Lower lobe of right lung (tissue), 2 donors: Measurements from ENCODE around the gene FHOD1. TPM values are rescaled to one million over a fixed set of nuclear protein-coding genes. Genes with fewer than 3 reads are reported as not detected.

Experiments
- ATAC-seq, 2 donors: fragments of 200-7000 bp; cut with Tn5 transposase; one replicate each; pipeline ENCODE4 v1.9.1; 2020 to 2022; ENCODE audit warnings: mild to moderate bottlenecking in 2 of 2, moderate library complexity in 2 of 2
- DNase-seq: peaks from one replicate; pipeline ENCODE4 v3.0.0-alpha.2; 2020
- H3K27ac ChIP-seq: fragments of 200-600 bp; one replicate; pipeline ENCODE4 v1.8.0; 2022
- H3K27me3 ChIP-seq: fragments of 200-600 bp; one replicate; pipeline ENCODE4 v1.8.0; 2022; ENCODE audit warnings: low read depth
- H3K36me3 ChIP-seq: fragments of 200-600 bp; one replicate; pipeline ENCODE4 v1.8.0; 2022; ENCODE audit warnings: mild to moderate bottlenecking
- H3K4me1 ChIP-seq: fragments of 200-600 bp; one replicate; pipeline ENCODE4 v1.8.0; 2022
- H3K4me3 ChIP-seq: fragments of 200-600 bp; one replicate; pipeline ENCODE4 v1.8.0; 2022; ENCODE audit warnings: mild to moderate bottlenecking
- H3K9me3 ChIP-seq: fragments of 200-600 bp; one replicate; pipeline ENCODE4 v1.8.0; 2022
- CTCF ChIP-seq: fragments of 200-600 bp; IDR thresholded peaks from one replicate; pipeline ENCODE4 v1.8.0; 2022; ENCODE audit warnings: antibody characterized with exemption, mild to moderate bottlenecking
- intact Hi-C: fragments of 100-400 bp; cut with DNase I; formaldehyde crosslinking; loops from one replicate; pipeline ENCODE4 v1.11.0; 2022
- total RNA-seq: library from RNA; stranded (reverse); fragmentation: NEBNext Ultra II Directional; extraction: Animal tissue kit (Norgen Biotek cat#: 25700); gene quantifications from one replicate; pipeline ENCODE4 v1.2.1, GENCODE V29; 2021
- donor health status: DM: no; HTN: yes; CAD: no; lungs with severe emphysema.

FHOD1 gene
- total RNA-seq, 1 donor from 2014 or later: 67.7 TPM

DNA sequence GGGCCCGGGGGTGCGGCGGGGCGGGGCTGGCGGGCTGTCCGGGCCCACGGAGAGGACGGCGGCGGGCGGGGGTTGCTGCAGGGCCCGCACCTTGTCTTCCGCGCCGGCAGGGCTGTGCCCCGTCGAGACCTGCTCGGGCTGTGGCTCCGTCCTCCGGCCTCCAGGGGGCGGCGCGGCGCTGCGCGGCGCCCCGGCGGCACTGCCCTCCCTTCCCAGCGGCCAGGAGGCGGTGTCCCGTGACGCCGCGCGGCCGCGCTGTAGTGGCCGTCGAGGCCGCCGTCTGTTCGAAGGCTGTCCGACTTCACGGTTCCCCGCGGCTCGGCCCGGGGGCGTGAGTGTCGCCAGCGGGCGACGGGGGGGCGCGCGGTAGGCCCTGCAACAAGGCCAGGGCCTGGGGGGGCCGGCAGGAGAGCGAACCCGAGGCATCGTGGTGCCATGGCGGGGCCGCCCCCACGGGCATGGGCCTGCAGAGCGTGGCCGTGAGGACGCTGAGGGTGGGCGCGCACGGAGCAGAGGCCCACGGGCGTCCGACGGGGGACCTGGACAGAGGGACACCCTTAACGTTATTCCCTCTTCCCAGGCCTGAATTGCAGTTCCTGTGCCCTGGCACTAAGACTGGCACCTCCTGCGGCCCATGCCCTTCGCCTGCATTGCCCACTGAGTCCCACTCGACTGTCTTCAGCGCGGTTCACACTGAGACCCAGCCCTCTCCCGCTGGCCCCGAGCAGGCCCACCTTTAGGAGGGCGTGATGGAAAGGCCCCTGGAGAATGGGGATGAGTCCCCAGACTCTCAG is 32.2 kb upstream of the FHOD1 start, which contains the start of gene PLEKHG4:
Gene PLEKHG4, plus strand, starts transcription at position 237 of the 794 bp plus-strand sequence. Its CDS starts 513 bp downstream, at position 750.
- ATAC-seq: peak; percentile 97
- intact Hi-C loops: no loop called here

GRCh38 chr16:67278773-67279295 is 31.6 kb upstream of the FHOD1 start:
- ATAC-seq: peak; percentile 48 to 65
- Histone ChIP-seq H3K4me1 (peaks cover 21% of the 10 kb centered on the region), H3K9me3 (no peaks in the 10 kb centered on the region), H3K27ac (peak overlapping the region; percentile 78), H3K36me3 (peaks cover 4% of the 10 kb centered on the region), H3K27me3 (no peaks in the 10 kb centered on the region), H3K4me3 (peak overlapping the region; percentile 76)
- intact Hi-C loops: no loop called here
- TF ChIP-seq CTCF: no peak
- DNase-seq: peak; percentile 68

More for the DNA sequence above, 32.2 kb upstream of the FHOD1 start, which contains the start of gene PLEKHG4:
- DNase-seq: peak; percentile 90
- H3K27ac ChIP-seq: peak within 1 kb of the TSS; percentile 78
- H3K9me3 ChIP-seq: no peaks in the 10 kb centered on the region
- H3K27me3 ChIP-seq: no peaks in the 10 kb centered on the region
- H3K36me3 ChIP-seq: peaks cover 4% of the 10 kb centered on the region
- H3K4me1 ChIP-seq: peaks cover 21% of the 10 kb centered on the region
- TF ChIP-seq CTCF: peak; percentile 65
- peak within 1 kb of the TSS; percentile 76 for H3K4me3 ChIP-seq

GRCh38 chr16:67277999-67278772 is 30.9 kb upstream of the FHOD1 start:
- Histone ChIP-seq H3K27me3 (no peaks in the 10 kb centered on the region), H3K4me1 (peaks cover 21% of the 10 kb centered on the region), H3K36me3 (peaks cover 4% of the 10 kb centered on the region), H3K9me3 (no peaks in the 10 kb centered on the region), H3K27ac (peak overlapping the region; percentile 78), H3K4me3 (peak overlapping the region; percentile 76)
- ATAC-seq: peak in 1 of 2 donors; percentile 17
- no peak for DNase-seq
- intact Hi-C loops: no loop called here
- TF ChIP-seq CTCF: no peak

GRCh38 chr16:67277294-67277998 is 30.2 kb upstream of the FHOD1 start:
- ATAC-seq (no peak), DNase-seq (no peak)
- H3K36me3 ChIP-seq: no peaks in the 10 kb centered on the region
- no peak overlapping the region for H3K4me3 ChIP-seq
- TF ChIP-seq CTCF: no peak
- intact Hi-C loops: no loop called here
- H3K9me3 ChIP-seq: no peaks in the 10 kb centered on the region
- peaks cover 21% of the 10 kb centered on the region for H3K4me1 ChIP-seq
- peak overlapping the region; percentile 78 for H3K27ac ChIP-seq
- no peaks in the 10 kb centered on the region for H3K27me3 ChIP-seq

GRCh38 chr16:67275321-67275720 is 28.0 kb upstream of the FHOD1 start:
- no peak for ATAC-seq
- H3K27ac ChIP-seq: no peak overlapping the region
- intact Hi-C loops: no loop called here
- no peak for DNase-seq
- peaks cover 21% of the 10 kb centered on the region for H3K4me1 ChIP-seq
- H3K36me3 ChIP-seq: no peaks in the 10 kb centered on the region
- H3K27me3 ChIP-seq: no peaks in the 10 kb centered on the region
- H3K9me3 ChIP-seq: no peaks in the 10 kb centered on the region
- TF ChIP-seq CTCF: no peak
- no peak overlapping the region for H3K4me3 ChIP-seq
